ENCODE measurements around the gene CPA4.
"Not testable (repeated sequence)": the region's sequence is repeated elsewhere in the genome, so short reads cannot be mapped to it uniquely, and the experiment has no call there.

The CPA4 gene, protein sequence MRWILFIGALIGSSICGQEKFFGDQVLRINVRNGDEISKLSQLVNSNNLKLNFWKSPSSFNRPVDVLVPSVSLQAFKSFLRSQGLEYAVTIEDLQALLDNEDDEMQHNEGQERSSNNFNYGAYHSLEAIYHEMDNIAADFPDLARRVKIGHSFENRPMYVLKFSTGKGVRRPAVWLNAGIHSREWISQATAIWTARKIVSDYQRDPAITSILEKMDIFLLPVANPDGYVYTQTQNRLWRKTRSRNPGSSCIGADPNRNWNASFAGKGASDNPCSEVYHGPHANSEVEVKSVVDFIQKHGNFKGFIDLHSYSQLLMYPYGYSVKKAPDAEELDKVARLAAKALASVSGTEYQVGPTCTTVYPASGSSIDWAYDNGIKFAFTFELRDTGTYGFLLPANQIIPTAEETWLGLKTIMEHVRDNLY

DNA sequence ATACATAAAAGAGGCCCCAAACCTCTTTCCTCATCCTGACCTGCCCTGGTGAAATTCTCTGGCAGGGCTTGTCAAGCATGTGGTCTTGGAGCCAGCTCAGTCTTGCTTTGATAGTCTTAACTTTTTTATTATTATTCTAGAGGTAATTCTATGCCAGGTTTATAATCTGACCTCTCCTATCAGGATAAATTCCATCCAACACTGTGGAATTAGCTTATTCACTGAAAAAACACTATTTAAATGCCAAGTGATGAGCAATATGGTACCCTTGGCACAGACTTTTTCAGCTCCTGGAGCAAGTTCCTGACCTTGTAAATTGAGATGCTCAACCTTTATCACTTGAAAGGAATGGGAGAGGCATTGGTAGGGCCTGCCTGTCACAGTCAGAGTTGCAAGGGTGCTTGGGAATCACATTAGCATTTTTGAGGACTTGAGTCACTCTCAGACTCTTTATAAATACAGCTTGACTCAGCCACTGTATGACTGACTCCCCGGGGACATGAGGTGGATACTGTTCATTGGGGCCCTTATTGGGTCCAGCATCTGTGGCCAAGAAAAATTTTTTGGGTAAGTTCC, at the start of gene CPA4:
TSS of gene CPA4 (plus strand) at position 480 of the 576 bp plus-strand sequence. CDS start at position 500, 20 bp downstream.
- no peak within 1 kb of the TSS for H3K4me3 ChIP-seq (ENCODE audit: low read depth, low read length)
- peak; percentile 19 for DNase-seq (ENCODE audit: low read depth)
- TF ChIP-seq, protein P1, sequence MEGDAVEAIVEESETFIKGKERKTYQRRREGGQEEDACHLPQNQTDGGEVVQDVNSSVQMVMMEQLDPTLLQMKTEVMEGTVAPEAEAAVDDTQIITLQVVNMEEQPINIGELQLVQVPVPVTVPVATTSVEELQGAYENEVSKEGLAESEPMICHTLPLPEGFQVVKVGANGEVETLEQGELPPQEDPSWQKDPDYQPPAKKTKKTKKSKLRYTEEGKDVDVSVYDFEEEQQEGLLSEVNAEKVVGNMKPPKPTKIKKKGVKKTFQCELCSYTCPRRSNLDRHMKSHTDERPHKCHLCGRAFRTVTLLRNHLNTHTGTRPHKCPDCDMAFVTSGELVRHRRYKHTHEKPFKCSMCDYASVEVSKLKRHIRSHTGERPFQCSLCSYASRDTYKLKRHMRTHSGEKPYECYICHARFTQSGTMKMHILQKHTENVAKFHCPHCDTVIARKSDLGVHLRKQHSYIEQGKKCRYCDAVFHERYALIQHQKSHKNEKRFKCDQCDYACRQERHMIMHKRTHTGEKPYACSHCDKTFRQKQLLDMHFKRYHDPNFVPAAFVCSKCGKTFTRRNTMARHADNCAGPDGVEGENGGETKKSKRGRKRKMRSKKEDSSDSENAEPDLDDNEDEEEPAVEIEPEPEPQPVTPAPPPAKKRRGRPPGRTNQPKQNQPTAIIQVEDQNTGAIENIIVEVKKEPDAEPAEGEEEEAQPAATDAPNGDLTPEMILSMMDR (IDR thresholded peaks at IDR 0.05; ENCODE audit: low read depth, low read length), result no peak
- TF ChIP-seq POLR2A (IDR thresholded peaks at IDR 0.05; ENCODE audit: extremely low read depth, insufficient read length), result no peak
- TF ChIP-seq, protein P2, sequence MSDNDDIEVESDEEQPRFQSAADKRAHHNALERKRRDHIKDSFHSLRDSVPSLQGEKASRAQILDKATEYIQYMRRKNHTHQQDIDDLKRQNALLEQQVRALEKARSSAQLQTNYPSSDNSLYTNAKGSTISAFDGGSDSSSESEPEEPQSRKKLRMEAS (IDR thresholded peaks at IDR 0.05; ENCODE audit: low read depth, low read length), result no peak
- no peak for TF ChIP-seq MYC (IDR thresholded peaks at IDR 0.05; ENCODE audit: low read depth, low read length)

DNA sequence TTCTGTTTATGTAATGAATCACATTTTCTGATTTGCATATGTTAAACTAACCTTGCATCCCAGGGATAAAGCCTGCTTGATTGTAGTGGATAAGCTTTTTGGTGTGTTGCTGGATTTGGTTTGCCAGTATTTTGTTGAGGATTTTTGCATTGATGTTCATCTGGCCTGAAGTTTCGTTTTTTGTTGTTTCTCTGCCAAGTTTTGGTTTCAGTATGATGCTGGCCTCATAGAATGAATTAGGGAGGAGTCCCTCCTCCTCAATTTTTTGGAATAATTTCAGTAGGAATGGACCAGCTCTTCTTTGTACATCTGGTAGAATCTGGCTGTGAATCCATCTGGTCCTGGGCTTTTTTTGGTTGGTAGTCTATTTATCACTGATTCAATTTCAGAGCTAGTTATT, 49.5 kb upstream of the CPA4 start:
- DNase-seq (ENCODE audit: low read depth); H3K4me3 ChIP-seq (ENCODE audit: low read depth, low read length): not testable (repeated sequence)

DNA sequence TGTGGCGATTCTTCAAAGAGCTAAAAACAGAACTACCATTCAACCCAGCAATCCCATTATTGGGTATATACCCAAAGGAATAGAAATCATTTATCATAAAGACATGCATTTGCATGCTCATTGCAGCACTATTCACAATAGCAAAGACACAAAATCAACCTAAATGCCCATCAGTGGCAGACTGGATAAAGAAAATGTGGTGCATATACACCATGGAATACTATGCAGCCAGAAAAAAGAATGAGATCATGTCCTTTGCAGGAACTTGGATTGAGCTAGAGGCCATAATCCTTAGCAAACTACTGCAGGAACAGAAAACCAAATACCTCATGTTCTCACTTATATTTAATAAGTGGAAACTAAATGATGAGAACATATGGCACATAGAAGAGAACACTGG, 46.5 kb upstream of the CPA4 start:
- not testable (repeated sequence) for DNase-seq (ENCODE audit: low read depth); H3K4me3 ChIP-seq (ENCODE audit: low read depth, low read length)

DNA sequence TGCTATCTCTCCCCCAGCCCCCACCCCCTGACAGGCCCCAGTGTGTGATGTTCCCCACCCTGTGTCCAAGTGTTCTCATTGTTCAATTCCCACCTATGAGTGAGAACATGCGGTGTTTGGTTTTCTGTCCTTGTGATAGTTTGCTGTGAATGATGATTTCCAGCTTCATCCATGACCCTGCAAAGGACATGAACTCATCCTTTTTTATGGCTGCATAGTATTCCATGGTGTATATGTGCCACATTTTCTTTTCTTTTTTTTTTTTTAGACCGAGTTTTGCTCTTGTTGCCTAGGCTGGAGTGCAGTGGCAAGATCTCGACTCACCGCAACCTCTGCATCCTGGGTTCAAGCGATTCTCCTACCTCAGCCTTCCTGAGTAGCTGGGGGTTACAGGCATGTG, 44.1 kb upstream of the CPA4 start:
- H3K4me3 ChIP-seq (ENCODE audit: low read depth, low read length); DNase-seq (ENCODE audit: low read depth): not testable (repeated sequence)

DNA sequence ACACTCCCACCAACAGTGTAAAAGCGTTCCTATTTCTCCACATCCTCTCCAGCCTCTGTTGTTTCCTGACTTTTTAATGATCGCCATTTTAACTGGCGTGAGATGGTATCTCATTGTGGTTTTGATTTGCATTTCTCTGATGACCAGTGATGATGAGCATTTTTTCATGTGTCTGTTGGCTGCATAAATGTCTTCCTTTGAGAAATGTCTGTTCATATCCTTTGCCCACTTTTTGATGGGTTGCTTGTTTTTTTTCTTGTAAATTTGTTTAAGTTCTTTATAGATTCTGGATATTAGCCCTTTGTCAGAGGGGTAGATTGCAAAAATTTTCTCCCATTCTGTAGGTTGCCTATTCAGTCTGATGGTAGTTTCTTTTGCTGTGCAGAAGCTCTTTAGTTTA, 43.3 kb upstream of the CPA4 start:
- H3K4me3 ChIP-seq (ENCODE audit: low read depth, low read length); DNase-seq (ENCODE audit: low read depth): not testable (repeated sequence)

DNA sequence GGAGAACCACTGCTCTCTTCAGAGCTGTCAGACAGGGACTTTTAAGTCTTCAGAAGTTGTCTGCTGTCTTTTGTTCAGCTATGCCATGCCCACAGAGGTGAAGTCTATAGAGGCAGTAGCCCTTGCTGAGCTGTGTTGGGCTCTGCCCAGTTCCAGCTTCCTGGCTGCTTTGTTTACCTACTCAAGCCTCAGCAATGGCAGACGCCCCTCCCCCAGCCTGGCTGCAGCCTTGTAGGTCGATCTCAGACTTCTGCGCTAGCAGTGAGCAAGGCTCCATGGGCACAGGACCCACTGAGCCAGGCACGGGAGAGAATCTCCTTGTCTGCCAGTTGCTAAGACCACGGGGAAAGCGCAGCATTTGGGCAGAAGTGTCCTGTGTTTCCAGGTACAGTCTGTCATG, 38.4 kb upstream of the CPA4 start:
- no peak for DNase-seq (ENCODE audit: low read depth)
- H3K4me3 ChIP-seq (ENCODE audit: low read depth, low read length), result no peak overlapping the region
- TF ChIP-seq POLR2A (IDR thresholded peaks at IDR 0.05; ENCODE audit: extremely low read depth, insufficient read length) (no peak), MYC (IDR thresholded peaks at IDR 0.05; ENCODE audit: low read depth, low read length) (no peak)
- TF ChIP-seq, protein P2 (IDR thresholded peaks at IDR 0.05; ENCODE audit: low read depth, low read length), result no peak
- TF ChIP-seq, protein P1 (IDR thresholded peaks at IDR 0.05; ENCODE audit: low read depth, low read length), result no peak

DNA sequence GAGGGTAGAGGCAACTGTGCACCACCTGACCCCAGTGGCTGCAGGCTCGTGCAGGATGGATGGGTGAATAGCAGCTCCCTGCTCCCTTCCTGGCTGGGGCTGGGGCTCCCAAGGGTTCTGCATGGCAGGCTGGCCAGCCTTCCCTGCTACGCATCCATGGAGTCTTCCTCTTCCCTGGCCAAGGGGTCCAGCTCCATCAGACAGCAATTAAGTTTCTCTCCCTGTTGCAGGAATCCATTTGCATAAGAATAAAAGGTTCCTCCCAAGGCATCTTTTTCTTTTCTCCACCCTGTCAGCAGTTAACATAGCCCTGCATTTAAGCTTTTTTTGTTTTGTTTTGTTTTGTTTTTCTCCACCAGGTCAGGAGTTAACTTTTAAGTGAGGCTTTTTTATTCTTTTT, 36.3 kb upstream of the CPA4 start:
- TF ChIP-seq, protein P1 (IDR thresholded peaks at IDR 0.05; ENCODE audit: low read depth, low read length), result no peak
- TF ChIP-seq POLR2A (IDR thresholded peaks at IDR 0.05; ENCODE audit: extremely low read depth, insufficient read length) (no peak), MYC (IDR thresholded peaks at IDR 0.05; ENCODE audit: low read depth, low read length) (no peak)
- TF ChIP-seq, protein P2 (IDR thresholded peaks at IDR 0.05; ENCODE audit: low read depth, low read length), result no peak
- H3K4me3 ChIP-seq (ENCODE audit: low read depth, low read length), result no peak overlapping the region
- no peak for DNase-seq (ENCODE audit: low read depth)

DNA sequence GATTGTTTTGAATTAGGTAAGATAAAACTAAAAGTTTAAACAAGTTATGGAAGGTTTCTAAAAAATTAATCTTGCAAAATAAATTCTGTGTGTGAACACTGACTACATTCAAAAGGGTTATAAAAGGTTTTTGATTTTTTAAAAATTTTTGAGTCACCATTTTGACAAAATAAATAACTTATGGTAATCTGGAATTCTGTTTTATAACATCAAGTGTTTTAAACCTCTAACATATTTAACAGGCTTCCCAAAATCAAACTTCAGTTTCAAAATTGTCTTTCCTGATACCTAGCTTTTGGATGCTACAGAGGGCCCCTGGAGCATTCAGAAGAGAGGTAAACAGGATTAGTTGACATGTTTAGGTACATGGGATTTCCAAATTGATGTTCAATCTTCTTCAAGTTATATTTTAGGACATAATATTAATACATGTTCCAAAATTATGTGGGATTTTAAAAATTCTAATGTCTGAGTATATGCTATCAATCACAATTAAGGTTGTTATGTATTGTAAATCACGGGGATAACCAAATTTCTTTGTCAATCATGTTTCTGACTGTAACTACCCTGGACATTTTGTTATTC, 34.4 kb upstream of the CPA4 start:
- H3K4me3 ChIP-seq (ENCODE audit: low read depth, low read length), result no peak overlapping the region
- DNase-seq (ENCODE audit: low read depth), result no peak
- TF ChIP-seq, protein P1 (IDR thresholded peaks at IDR 0.05; ENCODE audit: low read depth, low read length), result no peak
- no peak for TF ChIP-seq MYC (IDR thresholded peaks at IDR 0.05; ENCODE audit: low read depth, low read length)
- TF ChIP-seq, protein P2 (IDR thresholded peaks at IDR 0.05; ENCODE audit: low read depth, low read length), result no peak
- no peak for TF ChIP-seq POLR2A (IDR thresholded peaks at IDR 0.05; ENCODE audit: extremely low read depth, insufficient read length)
